ENCODE measurements around the gene HMCES. TPM values are rescaled to one million over a fixed set of nuclear protein-coding genes. Genes with fewer than 3 reads are reported as not detected.
"Not testable (repeated sequence)": the region's sequence is repeated elsewhere in the genome, so short reads cannot be mapped to it uniquely, and the experiment has no call there.

HMCES gene
- total and polyA plus RNA-seq, 12 donors, result 24.1 to 56.1 (median 43.2) TPM

- peaks cover 0 to 5% (median 0%) of the 10 kb centered on the region in 9 donors for H3K4me1 ChIP-seq
- no peak for ATAC-seq
- intact Hi-C loops (cut with DNase I), result no loop called here
- no peak for DNase-seq
- TF ChIP-seq CTCF (IDR thresholded peaks at IDR 0.05), result no peak
- no peak overlapping the region for H3K27ac ChIP-seq
- H3K27me3 ChIP-seq, result no peaks in the 10 kb centered on the region
- H3K9me3 ChIP-seq, result no peaks in the 10 kb centered on the region
- H3K4me3 ChIP-seq, result no peak overlapping the region
- peaks cover 0 to 100% (median 99%) of the 10 kb centered on the region in 9 donors for H3K36me3 ChIP-seq
- 92 to 95% methylated on average over 3 of the region's 3 CpGs for WGBS, 2 donors
Observed at GRCh38 chr3:129261894-129262293, 16.8 kb upstream of the HMCES start.

GRCh38 chr3:129263161-129263910, 15.3 kb upstream of the HMCES start:
- no peak overlapping the region for H3K27ac ChIP-seq
- H3K4me3 ChIP-seq, result no peak overlapping the region
- H3K4me1 ChIP-seq, result no peaks in the 10 kb centered on the region
- H3K27me3 ChIP-seq, result no peaks in the 10 kb centered on the region
- peaks cover 0 to 100% (median 99%) of the 10 kb centered on the region in 9 donors for H3K36me3 ChIP-seq
- no peaks in the 10 kb centered on the region for H3K9me3 ChIP-seq
- intact Hi-C loops (cut with DNase I), result no loop called here
- DNase-seq (no peak), ATAC-seq (peak in 1 of 8 donors; percentile 20)
- no peak for TF ChIP-seq CTCF (IDR thresholded peaks at IDR 0.05)
- WGBS, 2 donors, result 88 to 89% methylated on average over 6 of the region's 6 CpGs

- intact Hi-C loops (cut with DNase I); H3K27ac ChIP-seq; ATAC-seq; H3K27me3 ChIP-seq; H3K9me3 ChIP-seq; H3K4me3 ChIP-seq; H3K4me1 ChIP-seq; DNase-seq: not testable (repeated sequence)
- peaks cover 4 to 100% (median 100%) of the 10 kb centered on the region in 9 donors for H3K36me3 ChIP-seq
- 87 to 90% methylated on average over 6 of the region's 6 CpGs for WGBS, 2 donors
Observed at GRCh38 chr3:129264994-129265393, 13.7 kb upstream of the HMCES start.

- H3K36me3 ChIP-seq, result peaks cover 4 to 100% (median 90%) of the 10 kb centered on the region in 9 donors
- no peak overlapping the region for H3K27ac ChIP-seq
- DNase-seq (no peak), ATAC-seq (no peak)
- no peak overlapping the region for H3K4me3 ChIP-seq
- H3K27me3 ChIP-seq, result no peaks in the 10 kb centered on the region
- no peak for TF ChIP-seq CTCF (IDR thresholded peaks at IDR 0.05)
- no peaks in the 10 kb centered on the region for H3K4me1 ChIP-seq
- intact Hi-C loops (cut with DNase I), result no loop called here
- WGBS, 2 donors, result 93 to 95% methylated on average over 4 of the region's 4 CpGs
- no peaks in the 10 kb centered on the region for H3K9me3 ChIP-seq
Observed at GRCh38 chr3:129266651-129267050, 12.0 kb upstream of the HMCES start.

- Histone ChIP-seq H3K27ac (no peak overlapping the region), H3K36me3 (peaks cover 4 to 100% (median 90%) of the 10 kb centered on the region in 9 donors), H3K9me3 (no peaks in the 10 kb centered on the region), H3K4me3 (no peak overlapping the region), H3K4me1 (no peaks in the 10 kb centered on the region), H3K27me3 (no peaks in the 10 kb centered on the region)
- DNase-seq, result no peak
- no peak for TF ChIP-seq CTCF (IDR thresholded peaks at IDR 0.05)
- 93 to 94% methylated on average over 4 of the region's 4 CpGs for WGBS, 2 donors
- intact Hi-C loops (cut with DNase I), result no loop called here
- no peak for ATAC-seq
Observed at GRCh38 chr3:129268396-129268795, 10.3 kb upstream of the HMCES start.
